NOMO-1 (cell line): ENCODE measurements around the gene SCFD1.
"Not testable (repeated sequence)": the region's sequence is repeated elsewhere in the genome, so short reads cannot be mapped to it uniquely, and the experiment has no call there.

Experiments
- DNase-seq, 2 experiments: peaks; one replicate each; lab custom pipeline; 2025; ENCODE audit not compliant: unreplicated experiment in 2 of 2; lab: John Stamatoyannopoulos, UW

SCFD1 gene

GRCh38 chr14:30669594-30669993, 47.5 kb downstream of the SCFD1 start:
- DNase-seq = no peak

- DNase-seq = no peak
Observed at GRCh38 chr14:30673071-30673470, 51.0 kb downstream of the SCFD1 start.

GRCh38 chr14:30678926-30679431, 56.9 kb downstream of the SCFD1 start:
- peak; percentile 5 to 24 for DNase-seq

GRCh38 chr14:30680036-30680435, 57.9 kb downstream of the SCFD1 start:
- DNase-seq = peak in 1 of 2 experiments; percentile 4

- not testable (repeated sequence) for DNase-seq
Observed at GRCh38 chr14:30680776-30681175, 58.7 kb downstream of the SCFD1 start.

- DNase-seq = peak in 1 of 2 experiments; percentile 9
Observed at GRCh38 chr14:30681752-30682355, 59.7 kb downstream of the SCFD1 start.

- DNase-seq = not testable (repeated sequence)
Observed at GRCh38 chr14:30690487-30691355, 68.6 kb downstream of the SCFD1 start.

GRCh38 chr14:30691751-30692398, 69.8 kb downstream of the SCFD1 start:
- DNase-seq = no peak

- DNase-seq = no peak
Observed at GRCh38 chr14:30692669-30693068, 70.5 kb downstream of the SCFD1 start.

GRCh38 chr14:30698463-30698862, 76.3 kb downstream of the SCFD1 start:
- DNase-seq = no peak

- no peak for DNase-seq
Observed at GRCh38 chr14:30706704-30707103, 84.6 kb downstream of the SCFD1 start.

- DNase-seq = no peak
Observed at GRCh38 chr14:30708157-30708556, 86.0 kb downstream of the SCFD1 start.

GRCh38 chr14:30709201-30709600, 87.1 kb downstream of the SCFD1 start:
- DNase-seq = no peak

GRCh38 chr14:30710876-30711275, 88.8 kb downstream of the SCFD1 start:
- no peak for DNase-seq

- no peak for DNase-seq
Observed at GRCh38 chr14:30719137-30719536, 97.0 kb downstream of the SCFD1 start.

GRCh38 chr14:30725763-30726162, 103.6 kb downstream of the SCFD1 start:
- DNase-seq = no peak

GRCh38 chr14:30728471-30728870, 106.4 kb downstream of the SCFD1 start:
- DNase-seq = no peak

- no peak for DNase-seq
Observed at GRCh38 chr14:30737916-30738315, 115.8 kb downstream of the SCFD1 start.

- DNase-seq = no peak
Observed at GRCh38 chr14:30738978-30739377, 116.9 kb downstream of the SCFD1 start.

- DNase-seq = no peak
Observed at GRCh38 chr14:30748343-30748742, 126.2 kb downstream of the SCFD1 start.

GRCh38 chr14:30751646-30752416, 129.7 kb downstream of the SCFD1 start:
- peak in 1 of 2 experiments; percentile 4 for DNase-seq
